Measurements from ENCODE around the gene LRRC34.

Gene LRRC34

DNA sequence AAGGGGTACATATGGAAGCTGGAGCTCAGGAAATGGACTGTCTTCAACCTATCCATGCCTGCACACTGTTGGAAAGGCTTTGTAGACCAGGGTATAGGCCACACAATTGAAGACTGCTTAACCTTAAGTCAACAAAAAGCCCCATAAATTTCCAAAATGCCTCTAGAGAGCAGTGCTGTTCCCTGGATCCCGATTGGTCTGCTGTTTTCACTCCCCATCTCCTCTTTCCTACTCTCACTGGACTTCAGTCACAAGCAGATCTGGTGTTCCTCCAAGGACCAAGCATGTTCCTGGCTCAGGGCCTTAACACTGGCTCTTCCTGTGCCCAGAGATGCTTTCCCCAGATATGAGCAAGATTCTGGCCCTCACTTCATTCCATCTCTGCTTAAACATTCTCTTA lies 22.8 kb upstream of the LRRC34 start:
- no peaks in the 10 kb centered on the region for H3K27me3 ChIP-seq (ENCODE audit: insufficient read depth, poor library complexity, severe bottlenecking)
- no peak for DNase-seq (ENCODE audit: low read depth in 1 of 2, low spot score in 1 of 2)
- no peak for TF ChIP-seq GABPA (IDR thresholded peaks at IDR 0.05; ENCODE audit: low read depth)
- TF ChIP-seq, protein P1, sequence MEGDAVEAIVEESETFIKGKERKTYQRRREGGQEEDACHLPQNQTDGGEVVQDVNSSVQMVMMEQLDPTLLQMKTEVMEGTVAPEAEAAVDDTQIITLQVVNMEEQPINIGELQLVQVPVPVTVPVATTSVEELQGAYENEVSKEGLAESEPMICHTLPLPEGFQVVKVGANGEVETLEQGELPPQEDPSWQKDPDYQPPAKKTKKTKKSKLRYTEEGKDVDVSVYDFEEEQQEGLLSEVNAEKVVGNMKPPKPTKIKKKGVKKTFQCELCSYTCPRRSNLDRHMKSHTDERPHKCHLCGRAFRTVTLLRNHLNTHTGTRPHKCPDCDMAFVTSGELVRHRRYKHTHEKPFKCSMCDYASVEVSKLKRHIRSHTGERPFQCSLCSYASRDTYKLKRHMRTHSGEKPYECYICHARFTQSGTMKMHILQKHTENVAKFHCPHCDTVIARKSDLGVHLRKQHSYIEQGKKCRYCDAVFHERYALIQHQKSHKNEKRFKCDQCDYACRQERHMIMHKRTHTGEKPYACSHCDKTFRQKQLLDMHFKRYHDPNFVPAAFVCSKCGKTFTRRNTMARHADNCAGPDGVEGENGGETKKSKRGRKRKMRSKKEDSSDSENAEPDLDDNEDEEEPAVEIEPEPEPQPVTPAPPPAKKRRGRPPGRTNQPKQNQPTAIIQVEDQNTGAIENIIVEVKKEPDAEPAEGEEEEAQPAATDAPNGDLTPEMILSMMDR (IDR thresholded peaks at IDR 0.05; ENCODE audit: insufficient read depth, low read length): no peak
- TF ChIP-seq, protein P2, sequence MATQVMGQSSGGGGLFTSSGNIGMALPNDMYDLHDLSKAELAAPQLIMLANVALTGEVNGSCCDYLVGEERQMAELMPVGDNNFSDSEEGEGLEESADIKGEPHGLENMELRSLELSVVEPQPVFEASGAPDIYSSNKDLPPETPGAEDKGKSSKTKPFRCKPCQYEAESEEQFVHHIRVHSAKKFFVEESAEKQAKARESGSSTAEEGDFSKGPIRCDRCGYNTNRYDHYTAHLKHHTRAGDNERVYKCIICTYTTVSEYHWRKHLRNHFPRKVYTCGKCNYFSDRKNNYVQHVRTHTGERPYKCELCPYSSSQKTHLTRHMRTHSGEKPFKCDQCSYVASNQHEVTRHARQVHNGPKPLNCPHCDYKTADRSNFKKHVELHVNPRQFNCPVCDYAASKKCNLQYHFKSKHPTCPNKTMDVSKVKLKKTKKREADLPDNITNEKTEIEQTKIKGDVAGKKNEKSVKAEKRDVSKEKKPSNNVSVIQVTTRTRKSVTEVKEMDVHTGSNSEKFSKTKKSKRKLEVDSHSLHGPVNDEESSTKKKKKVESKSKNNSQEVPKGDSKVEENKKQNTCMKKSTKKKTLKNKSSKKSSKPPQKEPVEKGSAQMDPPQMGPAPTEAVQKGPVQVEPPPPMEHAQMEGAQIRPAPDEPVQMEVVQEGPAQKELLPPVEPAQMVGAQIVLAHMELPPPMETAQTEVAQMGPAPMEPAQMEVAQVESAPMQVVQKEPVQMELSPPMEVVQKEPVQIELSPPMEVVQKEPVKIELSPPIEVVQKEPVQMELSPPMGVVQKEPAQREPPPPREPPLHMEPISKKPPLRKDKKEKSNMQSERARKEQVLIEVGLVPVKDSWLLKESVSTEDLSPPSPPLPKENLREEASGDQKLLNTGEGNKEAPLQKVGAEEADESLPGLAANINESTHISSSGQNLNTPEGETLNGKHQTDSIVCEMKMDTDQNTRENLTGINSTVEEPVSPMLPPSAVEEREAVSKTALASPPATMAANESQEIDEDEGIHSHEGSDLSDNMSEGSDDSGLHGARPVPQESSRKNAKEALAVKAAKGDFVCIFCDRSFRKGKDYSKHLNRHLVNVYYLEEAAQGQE (IDR thresholded peaks at IDR 0.05; ENCODE audit: insufficient replicate concordance, low read depth): no peak
- no peak for TF ChIP-seq SPI1 (IDR thresholded peaks at IDR 0.05; ENCODE audit: borderline replicate concordance, low read depth)
- TF ChIP-seq POLR2AphosphoS5 (IDR thresholded peaks at IDR 0.05; ENCODE audit: low read depth): no peak
- H3K27ac ChIP-seq (replicated peaks): no peak overlapping the region
- H3K4me3 ChIP-seq (replicated peaks; ENCODE audit: insufficient read depth, low read length): no peak overlapping the region

- no peak for TF ChIP-seq POLR2AphosphoS5 (IDR thresholded peaks at IDR 0.05; ENCODE audit: low read depth)
- TF ChIP-seq, protein P1 (IDR thresholded peaks at IDR 0.05; ENCODE audit: insufficient read depth, low read length): no peak
- TF ChIP-seq, protein P2 (IDR thresholded peaks at IDR 0.05; ENCODE audit: insufficient replicate concordance, low read depth): no peak
- no peak; the same call in 1 of the 2 replicates for TF ChIP-seq SPI1 (IDR thresholded peaks at IDR 0.05; ENCODE audit: borderline replicate concordance, low read depth)
- TF ChIP-seq GABPA (IDR thresholded peaks at IDR 0.05; ENCODE audit: low read depth): no peak
- H3K27ac ChIP-seq (replicated peaks): no peak overlapping the region
- peak in 1 of 2 experiments; percentile 70 for DNase-seq (ENCODE audit: low read depth in 1 of 2, low spot score in 1 of 2)
- H3K27me3 ChIP-seq (ENCODE audit: insufficient read depth, poor library complexity, severe bottlenecking): no peaks in the 10 kb centered on the region
- H3K4me3 ChIP-seq (replicated peaks; ENCODE audit: insufficient read depth, low read length): no peak overlapping the region
These were observed 15.0 kb upstream of the LRRC34 start for GRCh38 chr3:169827712-169828111.

DNA sequence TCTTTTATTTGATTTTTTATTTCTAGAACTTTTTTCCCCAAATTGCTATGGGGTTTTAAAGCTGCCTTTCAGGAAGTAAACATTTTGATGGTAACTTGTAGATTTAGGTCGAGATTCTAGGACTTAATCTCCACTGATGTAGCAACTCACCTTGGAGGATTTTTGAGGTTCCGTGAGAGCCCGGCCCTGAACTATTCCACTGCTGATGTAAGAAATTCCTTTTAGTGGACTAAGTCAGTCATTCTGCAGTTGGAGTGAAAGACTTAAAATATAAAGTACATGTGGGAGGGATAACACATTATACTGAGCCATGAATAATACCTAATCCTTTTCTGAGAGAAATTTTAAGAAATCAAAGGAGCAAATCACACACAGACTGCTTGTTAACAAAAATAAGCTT lies 12.6 kb upstream of the LRRC34 start:
- no peak overlapping the region for H3K27ac ChIP-seq (replicated peaks)
- H3K27me3 ChIP-seq (ENCODE audit: insufficient read depth, poor library complexity, severe bottlenecking): no peaks in the 10 kb centered on the region
- H3K4me3 ChIP-seq (replicated peaks; ENCODE audit: insufficient read depth, low read length): no peak overlapping the region
- DNase-seq (ENCODE audit: low read depth in 1 of 2, low spot score in 1 of 2): no peak
- TF ChIP-seq, protein P1 (IDR thresholded peaks at IDR 0.05; ENCODE audit: insufficient read depth, low read length): no peak
- TF ChIP-seq, protein P2 (IDR thresholded peaks at IDR 0.05; ENCODE audit: insufficient replicate concordance, low read depth): no peak
- TF ChIP-seq POLR2AphosphoS5 (IDR thresholded peaks at IDR 0.05; ENCODE audit: low read depth) (no peak), SPI1 (IDR thresholded peaks at IDR 0.05; ENCODE audit: borderline replicate concordance, low read depth) (no peak), GABPA (IDR thresholded peaks at IDR 0.05; ENCODE audit: low read depth) (no peak)
